HL-60 (cell line): ENCODE measurements around the gene TFB1M.

Experiments used
- DNase-seq, 2 experiments: peaks; one replicate each; pipeline ENCODE4 v3.0.0-alpha.2; 2010 to 2020; ENCODE audit warnings: low read depth in 1 of 2, low spot score in 1 of 2
- H3K27ac ChIP-seq: fragments of 250-450 bp; sonication (Bioruptor Pico); replicated peaks from 2 replicates; pipeline ENCODE4 v1.5.1; 2020; ENCODE audit warnings: mild to moderate bottlenecking, moderate library complexity
- H3K27me3 ChIP-seq: fragments of 250-450 bp; sonication (Bioruptor Pico); 2 replicates; pipeline ENCODE4 v1.5.1; 2021; ENCODE audit warnings: mild to moderate bottlenecking, moderate library complexity; ENCODE audit not compliant: insufficient read depth, poor library complexity, severe bottlenecking
- H3K4me3 ChIP-seq: replicated peaks from 2 replicates; pipeline ENCODE4 v1.5.1; 2011; ENCODE audit warnings: mild to moderate bottlenecking, control low read depth, low read length; ENCODE audit not compliant: insufficient read depth
- GABPA ChIP-seq: IDR thresholded peaks from 2 replicates; pipeline ENCODE4 v1.6.1; 2012; ENCODE audit warnings: low read depth
- POLR2AphosphoS5 ChIP-seq: IDR thresholded peaks from 2 replicates; pipeline ENCODE4 v1.6.1; 2012; ENCODE audit warnings: low read depth
- SPI1 ChIP-seq: IDR thresholded peaks from 2 replicates; pipeline ENCODE4 v1.6.1; 2012; ENCODE audit warnings: low read depth, mild to moderate bottlenecking, borderline replicate concordance
- TF ChIP-seq, protein P1 (sequence below): IDR thresholded peaks from one replicate; pipeline ENCODE4 v1.5.1; 2011; ENCODE audit warnings: low read length, control low read depth, inconsistent platforms; ENCODE audit not compliant: insufficient read depth
- TF ChIP-seq, protein P2 (sequence below): IDR thresholded peaks from 2 replicates; pipeline ENCODE4 v1.6.1; 2012; ENCODE audit warnings: low read depth; ENCODE audit not compliant: insufficient replicate concordance

The TFB1M gene

GRCh38 chr6:155272353-155273232, 41.7 kb downstream of the TFB1M start:
- no peak for DNase-seq
- no peak for TF ChIP-seq SPI1
- TF ChIP-seq, protein P1, sequence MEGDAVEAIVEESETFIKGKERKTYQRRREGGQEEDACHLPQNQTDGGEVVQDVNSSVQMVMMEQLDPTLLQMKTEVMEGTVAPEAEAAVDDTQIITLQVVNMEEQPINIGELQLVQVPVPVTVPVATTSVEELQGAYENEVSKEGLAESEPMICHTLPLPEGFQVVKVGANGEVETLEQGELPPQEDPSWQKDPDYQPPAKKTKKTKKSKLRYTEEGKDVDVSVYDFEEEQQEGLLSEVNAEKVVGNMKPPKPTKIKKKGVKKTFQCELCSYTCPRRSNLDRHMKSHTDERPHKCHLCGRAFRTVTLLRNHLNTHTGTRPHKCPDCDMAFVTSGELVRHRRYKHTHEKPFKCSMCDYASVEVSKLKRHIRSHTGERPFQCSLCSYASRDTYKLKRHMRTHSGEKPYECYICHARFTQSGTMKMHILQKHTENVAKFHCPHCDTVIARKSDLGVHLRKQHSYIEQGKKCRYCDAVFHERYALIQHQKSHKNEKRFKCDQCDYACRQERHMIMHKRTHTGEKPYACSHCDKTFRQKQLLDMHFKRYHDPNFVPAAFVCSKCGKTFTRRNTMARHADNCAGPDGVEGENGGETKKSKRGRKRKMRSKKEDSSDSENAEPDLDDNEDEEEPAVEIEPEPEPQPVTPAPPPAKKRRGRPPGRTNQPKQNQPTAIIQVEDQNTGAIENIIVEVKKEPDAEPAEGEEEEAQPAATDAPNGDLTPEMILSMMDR: no peak
- TF ChIP-seq GABPA: no peak
- no peak for TF ChIP-seq POLR2AphosphoS5
- TF ChIP-seq, protein P2, sequence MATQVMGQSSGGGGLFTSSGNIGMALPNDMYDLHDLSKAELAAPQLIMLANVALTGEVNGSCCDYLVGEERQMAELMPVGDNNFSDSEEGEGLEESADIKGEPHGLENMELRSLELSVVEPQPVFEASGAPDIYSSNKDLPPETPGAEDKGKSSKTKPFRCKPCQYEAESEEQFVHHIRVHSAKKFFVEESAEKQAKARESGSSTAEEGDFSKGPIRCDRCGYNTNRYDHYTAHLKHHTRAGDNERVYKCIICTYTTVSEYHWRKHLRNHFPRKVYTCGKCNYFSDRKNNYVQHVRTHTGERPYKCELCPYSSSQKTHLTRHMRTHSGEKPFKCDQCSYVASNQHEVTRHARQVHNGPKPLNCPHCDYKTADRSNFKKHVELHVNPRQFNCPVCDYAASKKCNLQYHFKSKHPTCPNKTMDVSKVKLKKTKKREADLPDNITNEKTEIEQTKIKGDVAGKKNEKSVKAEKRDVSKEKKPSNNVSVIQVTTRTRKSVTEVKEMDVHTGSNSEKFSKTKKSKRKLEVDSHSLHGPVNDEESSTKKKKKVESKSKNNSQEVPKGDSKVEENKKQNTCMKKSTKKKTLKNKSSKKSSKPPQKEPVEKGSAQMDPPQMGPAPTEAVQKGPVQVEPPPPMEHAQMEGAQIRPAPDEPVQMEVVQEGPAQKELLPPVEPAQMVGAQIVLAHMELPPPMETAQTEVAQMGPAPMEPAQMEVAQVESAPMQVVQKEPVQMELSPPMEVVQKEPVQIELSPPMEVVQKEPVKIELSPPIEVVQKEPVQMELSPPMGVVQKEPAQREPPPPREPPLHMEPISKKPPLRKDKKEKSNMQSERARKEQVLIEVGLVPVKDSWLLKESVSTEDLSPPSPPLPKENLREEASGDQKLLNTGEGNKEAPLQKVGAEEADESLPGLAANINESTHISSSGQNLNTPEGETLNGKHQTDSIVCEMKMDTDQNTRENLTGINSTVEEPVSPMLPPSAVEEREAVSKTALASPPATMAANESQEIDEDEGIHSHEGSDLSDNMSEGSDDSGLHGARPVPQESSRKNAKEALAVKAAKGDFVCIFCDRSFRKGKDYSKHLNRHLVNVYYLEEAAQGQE: no peak
- H3K4me3 ChIP-seq: no peak overlapping the region

GRCh38 chr6:155271145-155271544, 43.1 kb downstream of the TFB1M start:
- Histone ChIP-seq H3K27ac (no peak overlapping the region), H3K4me3 (no peak overlapping the region), H3K27me3 (no peaks in the 10 kb centered on the region)
- no peak for TF ChIP-seq POLR2AphosphoS5
- TF ChIP-seq SPI1: no peak
- TF ChIP-seq, protein P1: no peak
- TF ChIP-seq GABPA: no peak
- TF ChIP-seq, protein P2: no peak
- DNase-seq: no peak

More at GRCh38 chr6:155272353-155273232, 41.7 kb downstream of the TFB1M start:
- Histone ChIP-seq H3K27me3 (no peaks in the 10 kb centered on the region), H3K27ac (no peak overlapping the region)

DNA sequence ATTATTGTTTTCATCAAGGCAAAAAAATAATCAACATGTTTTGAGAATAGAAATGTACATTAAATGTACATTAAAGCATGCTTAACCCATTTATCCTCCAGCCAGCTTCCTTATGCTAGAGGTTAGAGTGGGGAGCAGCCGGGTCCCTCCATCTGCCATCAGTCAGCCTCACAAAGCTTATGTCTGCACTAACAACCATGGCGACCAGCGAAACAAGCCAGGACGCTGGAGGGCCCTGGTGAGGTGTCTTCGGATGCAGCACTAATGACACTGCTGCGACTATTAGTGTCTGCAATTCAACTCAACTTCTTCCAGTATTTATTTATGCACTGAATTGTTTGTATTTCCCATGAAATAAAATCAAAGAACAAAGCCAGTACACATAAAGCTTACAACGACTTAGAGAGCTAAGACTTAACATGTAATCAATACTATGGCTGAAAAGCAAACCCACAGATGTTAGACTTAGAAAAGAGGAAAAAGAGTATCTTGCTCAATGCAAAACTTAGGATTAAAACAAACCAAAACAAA, 43.7 kb downstream of the TFB1M start:
- H3K27ac ChIP-seq: no peak overlapping the region
- H3K27me3 ChIP-seq: no peaks in the 10 kb centered on the region
- H3K4me3 ChIP-seq: no peak overlapping the region
- no peak for DNase-seq
- no peak for TF ChIP-seq GABPA
- TF ChIP-seq, protein P2: no peak
- TF ChIP-seq POLR2AphosphoS5: no peak
- TF ChIP-seq SPI1: no peak
- TF ChIP-seq, protein P1: no peak
